ENCODE measurements around the gene ATF7IP2. TPM values are rescaled to one million over a fixed set of nuclear protein-coding genes. Genes with fewer than 3 reads are reported as not detected.

ATF7IP2 gene
- total and polyA plus RNA-seq, 2 donors (not counting 3 experiments of a cell fraction or from before 2014, with no cell fraction given): 9.7 to 14.6 TPM

- Histone ChIP-seq H4K20me1 (replicated peaks; ENCODE audit: control insufficient read depth, extremely low read depth, insufficient read depth, low read length) (no peaks in the 10 kb centered on the region), H3K9me1 (replicated peaks; ENCODE audit: control insufficient read depth, extremely low read depth, insufficient read depth, low read length) (no peaks in the 10 kb centered on the region), H3K9me3 (replicated peaks; ENCODE audit: control insufficient read depth, insufficient read depth, low read length) (no peaks in the 10 kb centered on the region), H3K4me2 (ENCODE audit: insufficient read depth, low read length) (peak overlapping the region; percentile 84), H3K36me3 (ENCODE audit: control insufficient read depth in 2 of 2, extremely low read depth in 1 of 2, insufficient read depth in 2 of 2, low read length in 2 of 2) (no peaks in the 10 kb centered on the region), H3K9ac (replicated peaks; ENCODE audit: extremely low read depth, insufficient read depth, low read length) (no peak overlapping the region), H3K4me3 (replicated peaks in 1 of 3; ENCODE audit: insufficient read depth in 1 of 3, low read depth in 1 of 3, low read length in 3 of 3) (peak overlapping the region; percentile 72 to 94 (median 94)), H3K27ac (ENCODE audit: insufficient read depth, low read depth, low read length) (no peak overlapping the region), H2AFZ (ENCODE audit: low read depth, low read length) (peak overlapping the region; percentile 82), H3K4me1 (ENCODE audit: control insufficient read depth, extremely low read depth, insufficient read depth, low read length) (peaks cover 8% of the 10 kb centered on the region), H3K79me2 (ENCODE audit: control insufficient read depth, insufficient read depth, low read length) (peaks cover 4% of the 10 kb centered on the region), H3K27me3 (ENCODE audit: control insufficient read depth in 2 of 2, insufficient read depth in 2 of 2, low read length in 2 of 2) (no peaks in the 10 kb centered on the region)
- CTCF ChIA-PET: interaction anchor here (1.3 kb wide), 1 partner anchor 16 kb away, joined by 3 read pairs; no protein-coding TSS in a partner anchor
- TF ChIP-seq FOS (IDR thresholded peaks at IDR 0.05; ENCODE audit: borderline replicate concordance, insufficient read depth, low read length) (no peak), MYC (IDR thresholded peaks at IDR 0.05; ENCODE audit: low read depth, low read length) (no peak), CTCF (IDR thresholded peaks at IDR 0.05; ENCODE audit: extremely low read depth in 1 of 2, insufficient read depth in 1 of 2, low read depth in 1 of 2, low read length in 2 of 2) (no peak), EZH2 (IDR thresholded peaks at IDR 0.05; ENCODE audit: borderline replicate concordance, low read depth, low read length, severe bottlenecking) (no peak), POLR2A (IDR thresholded peaks at IDR 0.05; ENCODE audit: low read depth, low read length) (no peak), GATA2 (IDR thresholded peaks at IDR 0.05; ENCODE audit: insufficient read depth, insufficient read length, low read depth, low read length) (no peak), POLR2AphosphoS5 (IDR thresholded peaks at IDR 0.05; ENCODE audit: insufficient read depth, low read depth, low read length) (no peak), JUN (IDR thresholded peaks at IDR 0.05; ENCODE audit: borderline replicate concordance, insufficient read depth, insufficient read length, low read depth) (no peak), MAX (IDR thresholded peaks at IDR 0.05; ENCODE audit: insufficient read depth, insufficient read length) (no peak)
- FAIRE-seq: no peak
- dilution Hi-C loops (cut with MboI; ENCODE audit: extremely low pct_ligation_motif_present, low sequenced_read_pairs): no loop called here
- no TSS peak for BruUV-seq (replicated peaks)
- no peak for DNase-seq (ENCODE audit: low read depth, low spot score)
- intact Hi-C loops (cut with micrococcal nuclease): loop anchor here (5.0 to 10.0 kb wide), 3 partner anchors 355 to 558 kb away; partner anchors contain the start of genes CLEC16A, DEXI and NUBP1
- POLR2A ChIA-PET: no interaction called here
Observed at GRCh38 chr16:10387188-10387617, 1.3 kb downstream of the ATF7IP2 start.
